GM12891 (cell line): Measurements from ENCODE around the gene ARID1B.

ENCODE experiments used
- POLR2A ChIP-seq: IDR thresholded peaks from 2 replicates; pipeline ENCODE4 v1.6.1; 2011; ENCODE audit warnings: low read depth, low read length, control low read depth
- POLR2AphosphoS5 ChIP-seq: IDR thresholded peaks from 2 replicates; pipeline ENCODE4 v1.6.1; 2011; ENCODE audit warnings: low read depth, low read length, control low read depth
- SPI1 ChIP-seq: IDR thresholded peaks from 2 replicates; pipeline ENCODE4 v1.6.1; 2011; ENCODE audit warnings: low read depth, low read length, control low read depth

DNA sequence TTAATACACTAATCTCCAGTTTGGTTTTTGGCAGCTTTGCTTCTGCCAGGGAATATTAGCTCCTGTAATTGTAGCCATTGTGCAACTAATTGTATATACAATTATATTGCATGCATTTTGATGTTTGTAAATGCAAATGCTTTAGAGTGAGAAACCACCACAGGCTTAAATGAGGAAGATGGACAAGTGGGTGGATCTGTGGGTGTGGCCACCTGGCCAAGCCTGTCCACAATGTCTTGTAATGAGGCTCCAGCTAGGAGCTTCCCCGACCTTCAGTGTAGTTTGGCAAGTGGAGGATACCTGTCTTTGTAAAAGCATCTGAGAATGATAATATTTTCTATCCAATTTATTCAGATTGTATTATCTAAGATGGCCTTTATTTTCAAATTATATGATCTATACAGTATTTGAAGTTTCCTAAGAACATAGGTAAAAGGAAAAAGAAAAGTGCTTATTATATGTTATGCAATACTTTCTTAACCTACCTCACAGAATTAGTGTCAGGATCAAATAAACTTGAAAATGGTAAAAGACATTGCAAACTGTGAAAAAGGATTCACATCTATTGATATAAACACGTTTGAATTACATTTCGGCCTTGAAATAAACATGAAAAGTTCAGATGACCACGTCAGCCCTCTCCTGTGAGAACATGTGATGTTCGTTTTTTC is 49.3 kb upstream of the ARID1B start:
- TF ChIP-seq POLR2AphosphoS5 (no peak), POLR2A (no peak), SPI1 (no peak)
